H9 (cell line): Measurements from ENCODE around the gene CDC37. TPM values are rescaled to one million over a fixed set of nuclear protein-coding genes. Genes with fewer than 3 reads are reported as not detected.

ENCODE experiments used
- DNase-seq: peaks from one replicate; pipeline ENCODE4 v3.0.0-alpha.2; 2017
- H2AFZ ChIP-seq: one replicate; pipeline ENCODE4 v1.6.1; 2013; ENCODE audit warnings: mild to moderate bottlenecking, low read length, control low read depth, moderate library complexity
- H2AK5ac ChIP-seq: 2 replicates; pipeline ENCODE4 v1.6.1; 2013; ENCODE audit warnings: low read length, control low read depth, mixed read lengths; ENCODE audit not compliant: insufficient read length
- H2BK120ac ChIP-seq: one replicate; pipeline ENCODE4 v1.6.1; 2013; ENCODE audit warnings: low read depth, mild to moderate bottlenecking, low read length, control low read depth, inconsistent platforms; ENCODE audit not compliant: poor library complexity, severe bottlenecking
- H2BK12ac ChIP-seq: 2 replicates; pipeline ENCODE4 v1.6.1; 2013; ENCODE audit warnings: low read length, control low read depth, mixed read lengths, low read depth; ENCODE audit not compliant: insufficient read length
- H2BK15ac ChIP-seq: 2 replicates; pipeline ENCODE4 v1.6.1; 2013; ENCODE audit warnings: low read depth, low read length, control low read depth
- H2BK20ac ChIP-seq: one replicate; pipeline ENCODE4 v1.6.1; 2013; ENCODE audit warnings: low read depth, mild to moderate bottlenecking, low read length, control low read depth, inconsistent platforms; ENCODE audit not compliant: poor library complexity, severe bottlenecking
- H2BK5ac ChIP-seq: 2 replicates; pipeline ENCODE4 v1.6.1; 2013; ENCODE audit warnings: low read length, control low read depth, mixed read lengths; ENCODE audit not compliant: insufficient read length
- H3K14ac ChIP-seq: 2 replicates; pipeline ENCODE4 v1.6.1; 2013; ENCODE audit warnings: low read length, control low read depth; ENCODE audit not compliant: insufficient read depth
- H3K18ac ChIP-seq: 2 replicates; pipeline ENCODE4 v1.6.1; 2013; ENCODE audit warnings: low read depth, mild to moderate bottlenecking, mixed read lengths, low read length, control low read depth; ENCODE audit not compliant: insufficient read length
- H3K23ac ChIP-seq: 2 replicates; pipeline ENCODE4 v1.6.1; 2013; ENCODE audit warnings: low read length, control low read depth, mixed read lengths, low read depth; ENCODE audit not compliant: insufficient read length
- H3K23me2 ChIP-seq: 2 replicates; pipeline ENCODE4 v1.6.1; 2013; ENCODE audit warnings: low read depth, mild to moderate bottlenecking, mixed read lengths, low read length, control low read depth; ENCODE audit not compliant: insufficient read length, poor library complexity, severe bottlenecking
- H3K27ac ChIP-seq: 2 replicates; pipeline ENCODE4 v1.5.1; 2013; ENCODE audit warnings: low read length, control low read depth, mixed read lengths, low read depth; ENCODE audit not compliant: insufficient read length
- H3K27me3 ChIP-seq: 2 replicates; pipeline ENCODE4 v1.6.1; 2013; ENCODE audit warnings: low read length, control low read depth, inconsistent platforms; ENCODE audit not compliant: insufficient read depth
- H3K4ac ChIP-seq: 2 replicates; pipeline ENCODE4 v1.6.1; 2013; ENCODE audit warnings: low read depth, mild to moderate bottlenecking, control low read depth, inconsistent platforms, low read length, moderate library complexity
- H3K4me1 ChIP-seq: 2 replicates; pipeline ENCODE4 v1.6.1; 2013; ENCODE audit warnings: low read length, control low read depth, inconsistent platforms; ENCODE audit not compliant: insufficient read depth
- H3K4me2 ChIP-seq: 2 replicates; pipeline ENCODE4 v1.6.1; 2013; ENCODE audit warnings: low read length, control low read depth, mixed read lengths; ENCODE audit not compliant: insufficient read length, insufficient read depth
- H3K56ac ChIP-seq: 2 replicates; pipeline ENCODE4 v1.6.1; 2013; ENCODE audit warnings: low read depth, mild to moderate bottlenecking, mixed read lengths, low read length, control low read depth; ENCODE audit not compliant: insufficient read length
- H3K79me1 ChIP-seq: 2 replicates; pipeline ENCODE4 v1.6.1; 2013; ENCODE audit warnings: low read depth, mild to moderate bottlenecking, moderate library complexity, low read length, control low read depth, inconsistent platforms; ENCODE audit not compliant: insufficient read depth, poor library complexity, severe bottlenecking
- H3K79me2 ChIP-seq: 2 replicates; pipeline ENCODE4 v1.6.1; 2013; ENCODE audit warnings: low read length, control low read depth, inconsistent platforms; ENCODE audit not compliant: insufficient read depth
- H3K9ac ChIP-seq: 2 replicates; pipeline ENCODE4 v1.6.1; 2013; ENCODE audit warnings: low read length, control low read depth, mixed read lengths; ENCODE audit not compliant: insufficient read length; ENCODE audit errors: extremely low read depth
- H3K9me3 ChIP-seq: one replicate; pipeline ENCODE4 v1.6.1; 2013; ENCODE audit warnings: low read depth, low read length, inconsistent platforms; ENCODE audit not compliant: control insufficient read depth
- H3T11ph ChIP-seq: one replicate; pipeline ENCODE4 v1.6.1; 2013; ENCODE audit warnings: mild to moderate bottlenecking, low read length, control low read depth, inconsistent platforms
- H4K20me1 ChIP-seq: one replicate; pipeline ENCODE4 v1.6.1; 2013; ENCODE audit not compliant: control insufficient read depth, insufficient read length, insufficient read depth
- H4K5ac ChIP-seq: 2 replicates; pipeline ENCODE4 v1.6.1; 2013; ENCODE audit warnings: low read depth, mild to moderate bottlenecking, mixed read lengths, low read length, control low read depth; ENCODE audit not compliant: insufficient read length
- H4K8ac ChIP-seq: replicated peaks from 2 replicates; pipeline ENCODE4 v1.6.1; 2013; ENCODE audit warnings: low read length, control low read depth, mixed read lengths, low read depth; ENCODE audit not compliant: insufficient read length
- H4K91ac ChIP-seq: 2 replicates; pipeline ENCODE4 v1.6.1; 2013; ENCODE audit warnings: low read depth, mild to moderate bottlenecking, moderate library complexity, mixed read lengths, low read length, control low read depth; ENCODE audit not compliant: insufficient read length
- H3K27ac Mint-ChIP-seq, 3 experiments: 2 replicates in 2 of 3; 3 replicates in 1 of 3; pipeline ENCODE4 v1.8.0; 2020 to 2021; ENCODE audit warnings: mixed read lengths in 3 of 3, mild to moderate bottlenecking in 1 of 3, moderate library complexity in 1 of 3
- H3K27me3 Mint-ChIP-seq: 2 replicates; pipeline ENCODE4 v1.8.0; 2021; ENCODE audit warnings: low read depth, mild to moderate bottlenecking, moderate library complexity, mixed read lengths
- H3K36me3 Mint-ChIP-seq, 3 experiments: 2 replicates in 2 of 3; 3 replicates in 1 of 3; pipeline ENCODE4 v1.8.0; 2020 to 2021; ENCODE audit warnings: low read depth in 3 of 3, mixed read lengths in 3 of 3; ENCODE audit not compliant: insufficient read depth in 1 of 3
- H3K4me1 Mint-ChIP-seq, 2 experiments: 2 replicates each; pipeline ENCODE4 v1.8.0; 2020; ENCODE audit warnings: mixed read lengths in 2 of 2
- H3K4me3 Mint-ChIP-seq, 2 experiments: 2 replicates in 1 of 2; 3 replicates in 1 of 2; pipeline ENCODE4 v1.8.0; 2020 to 2021; ENCODE audit warnings: mild to moderate bottlenecking in 2 of 2, mixed read lengths in 2 of 2, moderate library complexity in 1 of 2
- H3K9me3 Mint-ChIP-seq, 2 experiments: 2 replicates in 1 of 2; 3 replicates in 1 of 2; pipeline ENCODE4 v1.8.0; 2020; ENCODE audit warnings: mild to moderate bottlenecking in 2 of 2, mixed read lengths in 2 of 2, moderate library complexity in 1 of 2
- WGBS: extraction: QIAGEN DNeasy Blood & Tissue Kit; methylation state at CpG from one replicate; pipeline ENCODE4 v1.1.7; 2013; ENCODE audit warnings: missing lambda C conversion rate, low lambda C conversion rate, mixed read lengths; ENCODE audit not compliant: insufficient read length; ENCODE audit errors: extremely low coverage; 5-methylcytosine and 5-hydroxymethylcytosine counted together
- total RNA-seq: library from RNA; stranded (reverse); gene quantifications from 2 replicates; pipeline ENCODE4 v1.2.1, GENCODE V29; 2021
- TF ChIP-seq, protein P1 (sequence below): fragments of 200-600 bp; sonication (generic); conservative IDR thresholded peaks from 3 replicates; pipeline ENCODE4 v1.8.0; 2021; ENCODE audit warnings: antibody characterized with exemption, mild to moderate bottlenecking

Gene CDC37
- total RNA-seq, 1 experiment from 2014 or later = 155 TPM

DNA sequence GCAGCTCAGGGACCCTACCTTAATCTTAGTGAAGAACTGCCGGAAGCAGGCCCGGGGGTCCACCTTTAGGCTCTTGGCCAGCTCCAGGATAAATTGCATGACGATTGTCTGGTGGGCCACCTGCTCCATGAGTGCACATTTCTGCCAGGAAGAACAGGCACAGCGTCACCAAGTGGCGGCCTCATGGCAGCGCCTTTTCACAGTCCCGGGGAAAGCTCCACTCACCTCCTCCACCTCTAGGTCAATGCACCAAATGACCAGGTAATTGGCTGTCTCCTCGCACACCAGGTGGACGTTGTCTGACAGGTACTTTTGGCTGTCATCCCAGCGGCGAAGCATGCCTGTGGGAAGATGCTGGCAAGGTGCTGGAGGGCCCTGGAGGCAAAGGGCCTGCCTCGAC, 8.3 kb downstream of the CDC37 start:
- H2BK12ac ChIP-seq = no peak overlapping the region
- no peaks in the 10 kb centered on the region for H4K20me1 ChIP-seq
- no peak overlapping the region for H4K91ac ChIP-seq
- H2AFZ ChIP-seq = no peak overlapping the region
- peaks cover 4% of the 10 kb centered on the region; the same call in 1 of the 2 replicates for H3K79me2 ChIP-seq
- Mint-ChIP-seq H3K27ac (no peak overlapping the region), H3K4me3 (no peak overlapping the region), H3K36me3 (peaks cover 33 to 69% (median 64%) of the 10 kb centered on the region in 3 experiments; a peak in 6 of 7 replicates), H3K27me3 (peaks cover 1% of the 10 kb centered on the region; the same call in 1 of the 2 replicates), H3K9me3 (no peaks in the 10 kb centered on the region), H3K4me1 (peaks cover 2 to 3% of the 10 kb centered on the region in 2 experiments; a peak in 1 of 4 replicates)
- no CpG with 5 or more reads among the region's 12 CpGs for WGBS
- H3K4me1 ChIP-seq = no peaks in the 10 kb centered on the region
- H3K56ac ChIP-seq = no peak overlapping the region
- no peak overlapping the region for H4K8ac ChIP-seq
- no peaks in the 10 kb centered on the region for H3K23me2 ChIP-seq
- H2BK120ac ChIP-seq = no peak overlapping the region
- no peak overlapping the region for H3K9ac ChIP-seq
- H2BK5ac ChIP-seq = no peak overlapping the region
- H3K18ac ChIP-seq = no peak overlapping the region
- H2BK20ac ChIP-seq = no peak overlapping the region
- no peak overlapping the region for H3K4me2 ChIP-seq
- no peak overlapping the region; the same call in 1 of the 2 replicates for H3K14ac ChIP-seq
- no peak overlapping the region for H3K4ac ChIP-seq
- TF ChIP-seq, protein P1, sequence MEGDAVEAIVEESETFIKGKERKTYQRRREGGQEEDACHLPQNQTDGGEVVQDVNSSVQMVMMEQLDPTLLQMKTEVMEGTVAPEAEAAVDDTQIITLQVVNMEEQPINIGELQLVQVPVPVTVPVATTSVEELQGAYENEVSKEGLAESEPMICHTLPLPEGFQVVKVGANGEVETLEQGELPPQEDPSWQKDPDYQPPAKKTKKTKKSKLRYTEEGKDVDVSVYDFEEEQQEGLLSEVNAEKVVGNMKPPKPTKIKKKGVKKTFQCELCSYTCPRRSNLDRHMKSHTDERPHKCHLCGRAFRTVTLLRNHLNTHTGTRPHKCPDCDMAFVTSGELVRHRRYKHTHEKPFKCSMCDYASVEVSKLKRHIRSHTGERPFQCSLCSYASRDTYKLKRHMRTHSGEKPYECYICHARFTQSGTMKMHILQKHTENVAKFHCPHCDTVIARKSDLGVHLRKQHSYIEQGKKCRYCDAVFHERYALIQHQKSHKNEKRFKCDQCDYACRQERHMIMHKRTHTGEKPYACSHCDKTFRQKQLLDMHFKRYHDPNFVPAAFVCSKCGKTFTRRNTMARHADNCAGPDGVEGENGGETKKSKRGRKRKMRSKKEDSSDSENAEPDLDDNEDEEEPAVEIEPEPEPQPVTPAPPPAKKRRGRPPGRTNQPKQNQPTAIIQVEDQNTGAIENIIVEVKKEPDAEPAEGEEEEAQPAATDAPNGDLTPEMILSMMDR = no peak
- no peaks in the 10 kb centered on the region for H3K9me3 ChIP-seq
- no peak overlapping the region for H4K5ac ChIP-seq
- no peak overlapping the region for H3K27ac ChIP-seq
- H3K27me3 ChIP-seq = no peaks in the 10 kb centered on the region
- H2AK5ac ChIP-seq = no peak overlapping the region
- H2BK15ac ChIP-seq = no peak overlapping the region; the same call in 1 of the 2 replicates
- no peak overlapping the region for H3K23ac ChIP-seq
- DNase-seq = no peak
- no peak overlapping the region for H3T11ph ChIP-seq
- H3K79me1 ChIP-seq = peaks cover 4% of the 10 kb centered on the region
